HCT116 (cell line): ENCODE measurements around the gene SRGAP1. TPM values are rescaled to one million over a fixed set of nuclear protein-coding genes. Genes with fewer than 3 reads are reported as not detected.
"Not testable (repeated sequence)": the region's sequence is repeated elsewhere in the genome, so short reads cannot be mapped to it uniquely, and the experiment has no call there.

Experiments used
- ATAC-seq: fragments of 200-7000 bp; cut with Tn5 transposase; 2 replicates; pipeline ENCODE4 v1.9.1; 2020; ENCODE audit warnings: mild to moderate bottlenecking, moderate library complexity
- BruUV-seq: library from RNA; stranded (reverse); fragments of 400-500 nt; replicated peaks from 2 replicates; lab custom pipeline; 2021; lab: Mats Ljungman, UMichigan
- CTCF ChIA-PET: fragments of 300-600 bp; sonication (Branson Sonifier 250); formaldehyde crosslinking; loops from one replicate; lab custom pipeline; 2021; ENCODE audit warnings: antibody characterized with exemption; lab: Charles Lee
- POLR2A ChIA-PET: fragments of 300-600, 350-600 bp; sonication (Branson Sonifier 250); formaldehyde crosslinking; loops from one replicate; lab custom pipeline; 2021; ENCODE audit warnings: antibody characterized with exemption; lab: Charles Lee
- RAD21 ChIA-PET, 2 experiments: fragments of 300-600 bp; sonication (Branson Sonifier 250); formaldehyde crosslinking; loops; one replicate each; lab custom pipeline; 2023; ENCODE audit warnings: low total read pairs in 2 of 2; ENCODE audit not compliant: uncharacterized antibody in 2 of 2, unreplicated experiment in 2 of 2, low non-redundant PET in 1 of 2; lab: Charles Lee
- DNase-seq: peaks from one replicate; pipeline ENCODE4 v3.0.0-alpha.2; 2010; ENCODE audit warnings: low read depth, low spot score
- H2AFZ ChIP-seq: fragments of 200-600 bp; shearing (Covaris generic), sonication (generic); 2 replicates; pipeline ENCODE4 v1.6.1; 2017; ENCODE audit warnings: low read depth, mixed run types, mixed read lengths, antibody characterized with exemption, low read length; ENCODE audit not compliant: poor library complexity, severe bottlenecking
- H3K27ac ChIP-seq: 2 replicates; pipeline ENCODE4 v1.5.1; 2012; ENCODE audit warnings: low read depth, low read length
- H3K27me3 ChIP-seq: fragments of 200-600 bp; sonication (generic); 2 replicates; pipeline ENCODE4 v1.6.1; 2016; ENCODE audit warnings: mixed run types, low read length, mixed read lengths; ENCODE audit not compliant: insufficient read depth
- H3K36me3 ChIP-seq, 2 experiments: fragments of 200-500 bp in 1 of 2; fragments of 200-600 bp in 1 of 2; sonication (Bioruptor generic) in 1 of 2; sonication (generic) in 1 of 2; 2 replicates each; pipeline versions ENCODE4 v1.5.1 to v1.6.1; 2014 to 2016; ENCODE audit warnings: low read length in 2 of 2, inconsistent platforms in 1 of 2, mixed read lengths in 1 of 2, mixed run types in 1 of 2; ENCODE audit not compliant: insufficient read depth in 2 of 2, control insufficient read depth in 1 of 2
- H3K4me1 ChIP-seq, 2 experiments: fragments of 200-600 bp in 1 of 2; sonication (generic) in 1 of 2; 2 replicates each; pipeline versions ENCODE4 v1.5.1 to v1.6.1; 2012 to 2017; ENCODE audit warnings: low read length in 2 of 2, inconsistent platforms in 1 of 2, mild to moderate bottlenecking in 1 of 2, mixed read lengths in 1 of 2, mixed run types in 1 of 2, moderate library complexity in 1 of 2; ENCODE audit not compliant: insufficient read depth in 2 of 2, control insufficient read depth in 1 of 2
- H3K4me2 ChIP-seq: fragments of 200-600 bp; sonication (generic); 2 replicates; pipeline ENCODE4 v1.6.1; 2017; ENCODE audit warnings: mixed run types, low read length, mixed read lengths
- H3K4me3 ChIP-seq, 2 experiments: fragments of 200-600 bp in 1 of 2; sonication (generic) in 1 of 2; replicated peaks in 1 of 2; 2 replicates each; pipeline ENCODE4 v1.5.1; 2011 to 2016; ENCODE audit warnings: low read length in 2 of 2, control low read depth in 1 of 2, low read depth in 1 of 2, mild to moderate bottlenecking in 1 of 2, mixed read lengths in 1 of 2, mixed run types in 1 of 2
- H3K79me2 ChIP-seq: fragments of 200-600 bp; sonication (generic); 2 replicates; pipeline ENCODE4 v1.6.1; 2017; ENCODE audit warnings: mild to moderate bottlenecking, mixed run types, low read length, moderate library complexity, mixed read lengths; ENCODE audit not compliant: insufficient read depth
- H3K9ac ChIP-seq: fragments of 200-600 bp; sonication (generic); 2 replicates; pipeline ENCODE4 v1.6.1; 2016; ENCODE audit warnings: low read length, mixed read lengths
- H3K9me2 ChIP-seq: fragments of 200-600 bp; sonication (generic), shearing (Covaris generic); 2 replicates; pipeline ENCODE4 v1.6.1; 2017; ENCODE audit warnings: mixed run types, mild to moderate bottlenecking, moderate library complexity; ENCODE audit not compliant: insufficient read depth
- H3K9me3 ChIP-seq, 2 experiments: fragments of 200-500 bp in 1 of 2; fragments of 200-600 bp in 1 of 2; sonication (Bioruptor generic) in 1 of 2; sonication (generic) in 1 of 2; 2 replicates each; pipeline ENCODE4 v1.6.1; 2014 to 2017; ENCODE audit warnings: low read length in 2 of 2, mixed read lengths in 2 of 2, inconsistent platforms in 1 of 2, low read depth in 1 of 2, mild to moderate bottlenecking in 1 of 2, mixed run types in 1 of 2, moderate library complexity in 1 of 2; ENCODE audit not compliant: control insufficient read depth in 1 of 2, insufficient read depth in 1 of 2
- H4K20me1 ChIP-seq: fragments of 200-600 bp; sonication (generic), shearing (Covaris generic); 2 replicates; pipeline ENCODE4 v1.6.1; 2017; ENCODE audit warnings: mixed run types, mild to moderate bottlenecking, moderate library complexity; ENCODE audit not compliant: insufficient read depth
- ATF3 ChIP-seq: IDR thresholded peaks from 2 replicates; pipeline ENCODE4 v1.6.1; 2012
- CEBPB ChIP-seq: IDR thresholded peaks from 2 replicates; pipeline ENCODE4 v1.6.1; 2012; ENCODE audit warnings: low read depth
- CTCF ChIP-seq, 3 experiments: fragments of 200-600 bp in 1 of 3; sonication (generic) in 1 of 3; IDR thresholded peaks in 2 of 3; conservative IDR thresholded peaks in 1 of 3; 2 replicates each; pipeline ENCODE4 v1.5.1; 2012 to 2017; ENCODE audit warnings: low read depth in 2 of 3, low read length in 2 of 3, antibody characterized with exemption in 1 of 3, borderline replicate concordance in 1 of 3, control low read depth in 1 of 3, mild to moderate bottlenecking in 1 of 3, mixed read lengths in 1 of 3, mixed run types in 1 of 3, moderate library complexity in 1 of 3; ENCODE audit not compliant: insufficient read depth in 1 of 3
- EGR1 ChIP-seq: IDR thresholded peaks from 2 replicates; pipeline ENCODE4 v1.6.1; 2012; ENCODE audit warnings: low read depth
- ELF1 ChIP-seq: IDR thresholded peaks from 2 replicates; pipeline ENCODE4 v1.6.1; 2012; ENCODE audit warnings: low read depth, borderline replicate concordance
- EZH2phosphoT487 ChIP-seq: fragments of 200-600 bp; IDR thresholded peaks from 2 replicates; pipeline ENCODE4 v1.6.1; 2018; ENCODE audit warnings: antibody characterized with exemption, borderline replicate concordance
- FOSL1 ChIP-seq: IDR thresholded peaks from 2 replicates; pipeline ENCODE4 v1.6.1; 2012; ENCODE audit warnings: low read depth
- POLR2A ChIP-seq: IDR thresholded peaks from 2 replicates; pipeline ENCODE4 v1.7.0; 2011; ENCODE audit warnings: borderline replicate concordance; ENCODE audit not compliant: insufficient read depth, insufficient read length; ENCODE audit errors: extremely low read depth
- RAD21 ChIP-seq: IDR thresholded peaks from 2 replicates; pipeline ENCODE4 v1.6.1; 2012; ENCODE audit warnings: low read depth, mild to moderate bottlenecking
- SP1 ChIP-seq: IDR thresholded peaks from 2 replicates; pipeline ENCODE4 v1.6.1; 2012; ENCODE audit warnings: low read depth
- SRF ChIP-seq: IDR thresholded peaks from 2 replicates; pipeline ENCODE4 v1.6.1; 2012; ENCODE audit warnings: low read depth
- ZBTB33 ChIP-seq: IDR thresholded peaks from 2 replicates; pipeline ENCODE4 v1.6.1; 2011; ENCODE audit warnings: mild to moderate bottlenecking, low read length, moderate library complexity; ENCODE audit not compliant: insufficient replicate concordance; ENCODE audit errors: extremely low read depth
- ZFX ChIP-seq: fragments of 450-650 bp; IDR thresholded peaks from 2 replicates; pipeline ENCODE4 v1.6.1; 2017
- intact Hi-C: fragments of 100-400 bp; cut with micrococcal nuclease; formaldehyde crosslinking; loops from 2 replicates; pipeline ENCODE4 v1.10.0; 2022
- total RNA-seq: library from RNA; stranded (reverse); gene quantifications from one replicate; pipeline ENCODE4 v1.2.1, GENCODE V29; 2021; ENCODE audit not compliant: unreplicated experiment

Gene SRGAP1
- total RNA-seq, 1 experiment from 2014 or later, result 16.6 TPM

- no peak for TF ChIP-seq FOSL1
- no peak for TF ChIP-seq CEBPB
- TF ChIP-seq SRF, result no peak
- TF ChIP-seq POLR2A, result no peak
- TF ChIP-seq ATF3, result no peak
- TF ChIP-seq CTCF (IDR thresholded peaks at IDR 0.05 in 2 of 3, conservative IDR thresholded peaks at IDR 0.05 in 1 of 3; ENCODE audit: borderline replicate concordance in 1 of 3, insufficient read depth in 1 of 3, low read depth in 2 of 3, low read length in 2 of 3), result no peak
Measured at GRCh38 chr12:64120568-64120967, 276.1 kb downstream of the SRGAP1 start (continued).

GRCh38 chr12:64121086-64121485 lies 276.6 kb downstream of the SRGAP1 start:
- ATAC-seq, H3K4me3 ChIP-seq, H3K27ac ChIP-seq, DNase-seq, H3K79me2 ChIP-seq, BruUV-seq, H3K4me1 ChIP-seq, H4K20me1 ChIP-seq, RAD21 ChIA-PET, H2AFZ ChIP-seq, H3K4me2 ChIP-seq, POLR2A ChIA-PET, H3K27me3 ChIP-seq, H3K36me3 ChIP-seq, H3K9me3 ChIP-seq, CTCF ChIA-PET, H3K9ac ChIP-seq, intact Hi-C loops, H3K9me2 ChIP-seq: not testable (repeated sequence)

GRCh38 chr12:64122154-64122553 lies 277.7 kb downstream of the SRGAP1 start:
- no peaks in the 10 kb centered on the region for H3K27me3 ChIP-seq
- no peaks in the 10 kb centered on the region for H3K36me3 ChIP-seq
- H4K20me1 ChIP-seq, result no peaks in the 10 kb centered on the region
- ChIA-PET RAD21 (no interaction called here), CTCF (no interaction called here), POLR2A (no interaction called here)
- no peaks in the 10 kb centered on the region for H3K9me2 ChIP-seq
- H3K4me3 ChIP-seq, result no peak overlapping the region
- no peaks in the 10 kb centered on the region for H3K9me3 ChIP-seq
- DNase-seq (no peak), ATAC-seq (no peak)
- H3K9ac ChIP-seq, result no peak overlapping the region
- H3K4me1 ChIP-seq, result peaks cover 0 to 10% of the 10 kb centered on the region in 2 experiments; a peak in 1 of 4 replicates
- no peak overlapping the region for H2AFZ ChIP-seq
- no TSS peak for BruUV-seq
- no peak overlapping the region for H3K27ac ChIP-seq
- no peak overlapping the region for H3K4me2 ChIP-seq
- no peaks in the 10 kb centered on the region for H3K79me2 ChIP-seq
- intact Hi-C loops, result no loop called here
- no peak for TF ChIP-seq SP1
- TF ChIP-seq EZH2phosphoT487, result no peak
- TF ChIP-seq EGR1, result no peak
- no peak for TF ChIP-seq CEBPB
- no peak for TF ChIP-seq ZFX
- no peak for TF ChIP-seq ZBTB33
- no peak for TF ChIP-seq RAD21
- no peak for TF ChIP-seq ELF1
